ENCODE results near the gene CCDC182.

CCDC182 gene

DNA sequence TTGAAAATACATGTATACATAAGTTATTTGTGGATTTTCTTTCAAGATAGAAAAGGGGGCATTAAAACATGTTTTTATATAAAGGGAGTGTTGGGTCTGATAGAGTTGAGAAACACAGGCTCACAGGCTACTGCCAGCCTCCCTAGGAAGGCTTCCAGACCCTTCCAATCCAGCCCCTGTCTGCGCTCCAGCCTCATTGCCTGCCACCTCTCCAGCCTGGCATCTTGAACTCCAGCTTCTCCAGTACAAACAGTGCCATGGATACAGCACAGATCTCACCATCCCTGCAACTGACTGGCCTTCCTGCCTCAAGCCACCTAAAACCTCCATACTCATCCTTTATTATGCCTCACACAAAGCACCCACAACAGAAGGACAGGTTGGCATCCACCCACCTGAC, 40.7 kb downstream of the CCDC182 start (continued):
- TF ChIP-seq, protein P1, sequence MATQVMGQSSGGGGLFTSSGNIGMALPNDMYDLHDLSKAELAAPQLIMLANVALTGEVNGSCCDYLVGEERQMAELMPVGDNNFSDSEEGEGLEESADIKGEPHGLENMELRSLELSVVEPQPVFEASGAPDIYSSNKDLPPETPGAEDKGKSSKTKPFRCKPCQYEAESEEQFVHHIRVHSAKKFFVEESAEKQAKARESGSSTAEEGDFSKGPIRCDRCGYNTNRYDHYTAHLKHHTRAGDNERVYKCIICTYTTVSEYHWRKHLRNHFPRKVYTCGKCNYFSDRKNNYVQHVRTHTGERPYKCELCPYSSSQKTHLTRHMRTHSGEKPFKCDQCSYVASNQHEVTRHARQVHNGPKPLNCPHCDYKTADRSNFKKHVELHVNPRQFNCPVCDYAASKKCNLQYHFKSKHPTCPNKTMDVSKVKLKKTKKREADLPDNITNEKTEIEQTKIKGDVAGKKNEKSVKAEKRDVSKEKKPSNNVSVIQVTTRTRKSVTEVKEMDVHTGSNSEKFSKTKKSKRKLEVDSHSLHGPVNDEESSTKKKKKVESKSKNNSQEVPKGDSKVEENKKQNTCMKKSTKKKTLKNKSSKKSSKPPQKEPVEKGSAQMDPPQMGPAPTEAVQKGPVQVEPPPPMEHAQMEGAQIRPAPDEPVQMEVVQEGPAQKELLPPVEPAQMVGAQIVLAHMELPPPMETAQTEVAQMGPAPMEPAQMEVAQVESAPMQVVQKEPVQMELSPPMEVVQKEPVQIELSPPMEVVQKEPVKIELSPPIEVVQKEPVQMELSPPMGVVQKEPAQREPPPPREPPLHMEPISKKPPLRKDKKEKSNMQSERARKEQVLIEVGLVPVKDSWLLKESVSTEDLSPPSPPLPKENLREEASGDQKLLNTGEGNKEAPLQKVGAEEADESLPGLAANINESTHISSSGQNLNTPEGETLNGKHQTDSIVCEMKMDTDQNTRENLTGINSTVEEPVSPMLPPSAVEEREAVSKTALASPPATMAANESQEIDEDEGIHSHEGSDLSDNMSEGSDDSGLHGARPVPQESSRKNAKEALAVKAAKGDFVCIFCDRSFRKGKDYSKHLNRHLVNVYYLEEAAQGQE (tag by site-specific recombination; IDR thresholded peaks at IDR 0.05), result no peak
- TF ChIP-seq, protein P2, sequence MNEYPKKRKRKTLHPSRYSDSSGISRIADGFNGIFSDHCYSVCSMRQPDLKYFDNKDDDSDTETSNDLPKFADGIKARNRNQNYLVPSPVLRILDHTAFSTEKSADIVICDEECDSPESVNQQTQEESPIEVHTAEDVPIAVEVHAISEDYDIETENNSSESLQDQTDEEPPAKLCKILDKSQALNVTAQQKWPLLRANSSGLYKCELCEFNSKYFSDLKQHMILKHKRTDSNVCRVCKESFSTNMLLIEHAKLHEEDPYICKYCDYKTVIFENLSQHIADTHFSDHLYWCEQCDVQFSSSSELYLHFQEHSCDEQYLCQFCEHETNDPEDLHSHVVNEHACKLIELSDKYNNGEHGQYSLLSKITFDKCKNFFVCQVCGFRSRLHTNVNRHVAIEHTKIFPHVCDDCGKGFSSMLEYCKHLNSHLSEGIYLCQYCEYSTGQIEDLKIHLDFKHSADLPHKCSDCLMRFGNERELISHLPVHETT (tag by site-specific recombination; IDR thresholded peaks at IDR 0.05), result no peak

DNA sequence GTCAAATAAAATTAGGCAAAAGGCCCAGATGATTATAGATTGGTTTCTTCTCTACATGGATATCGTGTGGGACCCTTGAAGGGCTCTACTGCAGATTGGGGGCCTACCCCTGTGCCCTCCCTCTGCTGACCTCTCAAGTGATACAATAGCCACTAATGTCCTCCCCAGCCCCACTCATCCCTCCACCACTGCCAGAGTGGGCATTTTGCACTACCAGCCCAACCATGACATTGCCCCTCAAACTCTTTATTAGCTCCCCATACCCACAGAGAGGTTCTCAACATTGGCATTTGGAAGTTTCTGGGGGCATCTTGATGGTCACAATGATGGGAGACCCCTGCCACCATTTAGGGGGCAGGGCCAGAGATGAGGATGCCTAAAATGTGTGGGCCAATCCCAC, 41.8 kb downstream of the CCDC182 start:
- no peaks in the 10 kb centered on the region for H3K4me1 ChIP-seq (ENCODE audit: control insufficient read depth, insufficient read depth, low read length)
- no peak overlapping the region for H3K27ac ChIP-seq (ENCODE audit: extremely low read depth, low read depth, low read length)
- H3K36me3 ChIP-seq (ENCODE audit: control insufficient read depth in 2 of 2, insufficient read depth in 1 of 2, low read length in 2 of 2), result no peaks in the 10 kb centered on the region
- POLR2A ChIA-PET, result no interaction called here
- H3K4me3 ChIP-seq (ENCODE audit: low read depth, low read length), result no peak overlapping the region
- CTCF ChIA-PET, result no interaction called here
- no peaks in the 10 kb centered on the region for H3K9me3 ChIP-seq (ENCODE audit: control insufficient read depth, insufficient read depth, low read depth, low read length)
- TF ChIP-seq MZF1 (tag by site-specific recombination; IDR thresholded peaks at IDR 0.05; ENCODE audit: borderline replicate concordance) (no peak), GLIS2 (tag by site-specific recombination; IDR thresholded peaks at IDR 0.05) (no peak), ZNF223 (tag by site-specific recombination; IDR thresholded peaks at IDR 0.05) (no peak), ZNF792 (tag by site-specific recombination; IDR thresholded peaks at IDR 0.05) (no peak)
- TF ChIP-seq, protein P3, sequence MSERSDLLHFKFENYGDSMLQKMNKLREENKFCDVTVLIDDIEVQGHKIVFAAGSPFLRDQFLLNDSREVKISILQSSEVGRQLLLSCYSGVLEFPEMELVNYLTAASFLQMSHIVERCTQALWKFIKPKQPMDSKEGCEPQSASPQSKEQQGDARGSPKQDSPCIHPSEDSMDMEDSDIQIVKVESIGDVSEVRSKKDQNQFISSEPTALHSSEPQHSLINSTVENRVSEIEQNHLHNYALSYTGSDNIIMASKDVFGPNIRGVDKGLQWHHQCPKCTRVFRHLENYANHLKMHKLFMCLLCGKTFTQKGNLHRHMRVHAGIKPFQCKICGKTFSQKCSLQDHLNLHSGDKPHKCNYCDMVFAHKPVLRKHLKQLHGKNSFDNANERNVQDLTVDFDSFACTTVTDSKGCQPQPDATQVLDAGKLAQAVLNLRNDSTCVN (tag by site-specific recombination; optimal IDR thresholded peaks at IDR 0.05), result no peak
- TF ChIP-seq, protein P4, sequence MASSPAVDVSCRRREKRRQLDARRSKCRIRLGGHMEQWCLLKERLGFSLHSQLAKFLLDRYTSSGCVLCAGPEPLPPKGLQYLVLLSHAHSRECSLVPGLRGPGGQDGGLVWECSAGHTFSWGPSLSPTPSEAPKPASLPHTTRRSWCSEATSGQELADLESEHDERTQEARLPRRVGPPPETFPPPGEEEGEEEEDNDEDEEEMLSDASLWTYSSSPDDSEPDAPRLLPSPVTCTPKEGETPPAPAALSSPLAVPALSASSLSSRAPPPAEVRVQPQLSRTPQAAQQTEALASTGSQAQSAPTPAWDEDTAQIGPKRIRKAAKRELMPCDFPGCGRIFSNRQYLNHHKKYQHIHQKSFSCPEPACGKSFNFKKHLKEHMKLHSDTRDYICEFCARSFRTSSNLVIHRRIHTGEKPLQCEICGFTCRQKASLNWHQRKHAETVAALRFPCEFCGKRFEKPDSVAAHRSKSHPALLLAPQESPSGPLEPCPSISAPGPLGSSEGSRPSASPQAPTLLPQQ (tag by site-specific recombination; IDR thresholded peaks at IDR 0.05), result no peak

DNA sequence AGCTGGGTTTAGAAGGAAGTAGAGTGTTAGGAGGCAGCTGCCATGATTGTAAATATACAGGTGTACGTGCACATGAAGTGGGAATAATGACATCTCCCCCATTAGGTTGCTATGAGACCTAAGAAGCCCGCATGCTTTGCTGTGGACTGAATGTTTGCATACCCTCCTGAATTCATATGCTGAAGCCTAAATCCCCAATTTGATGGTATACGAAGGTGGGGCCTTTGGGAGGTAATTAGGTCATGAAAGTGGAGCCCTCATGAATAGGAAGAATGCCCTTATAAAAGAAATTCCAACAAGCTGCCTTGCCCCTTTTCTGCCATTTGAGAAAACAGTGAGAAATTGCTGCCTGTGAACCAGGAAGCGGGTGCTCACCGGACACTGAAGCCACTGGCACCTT, 44.0 kb downstream of the CCDC182 start:
- Histone ChIP-seq H3K27ac (ENCODE audit: extremely low read depth, low read depth, low read length) (no peak overlapping the region), H3K36me3 (ENCODE audit: control insufficient read depth in 2 of 2, insufficient read depth in 1 of 2, low read length in 2 of 2) (no peaks in the 10 kb centered on the region), H3K9me3 (ENCODE audit: control insufficient read depth, insufficient read depth, low read depth, low read length) (no peaks in the 10 kb centered on the region), H3K4me3 (ENCODE audit: low read depth, low read length) (no peak overlapping the region), H3K4me1 (ENCODE audit: control insufficient read depth, insufficient read depth, low read length) (no peaks in the 10 kb centered on the region)
- POLR2A ChIA-PET, result no interaction called here
- CTCF ChIA-PET, result interaction anchor here (0.6 to 2.4 kb wide), 2 partner anchors 29 to 402 kb away, joined by 3 to 8 read pairs; no protein-coding TSS in a partner anchor
- no peak for TF ChIP-seq MYNN (tag by site-specific recombination; IDR thresholded peaks at IDR 0.05; ENCODE audit: borderline replicate concordance)
- no peak for TF ChIP-seq ZNF585B (tag by site-specific recombination; IDR thresholded peaks at IDR 0.05)
- TF ChIP-seq ZNF664 (tag by site-specific recombination; IDR thresholded peaks at IDR 0.05), result no peak
- no peak for TF ChIP-seq PRDM1 (tag by site-specific recombination; IDR thresholded peaks at IDR 0.05)
- no peak for TF ChIP-seq ZNF292 (tag by site-specific recombination; IDR thresholded peaks at IDR 0.05; ENCODE audit: borderline replicate concordance, low read depth)
- TF ChIP-seq, protein P5, sequence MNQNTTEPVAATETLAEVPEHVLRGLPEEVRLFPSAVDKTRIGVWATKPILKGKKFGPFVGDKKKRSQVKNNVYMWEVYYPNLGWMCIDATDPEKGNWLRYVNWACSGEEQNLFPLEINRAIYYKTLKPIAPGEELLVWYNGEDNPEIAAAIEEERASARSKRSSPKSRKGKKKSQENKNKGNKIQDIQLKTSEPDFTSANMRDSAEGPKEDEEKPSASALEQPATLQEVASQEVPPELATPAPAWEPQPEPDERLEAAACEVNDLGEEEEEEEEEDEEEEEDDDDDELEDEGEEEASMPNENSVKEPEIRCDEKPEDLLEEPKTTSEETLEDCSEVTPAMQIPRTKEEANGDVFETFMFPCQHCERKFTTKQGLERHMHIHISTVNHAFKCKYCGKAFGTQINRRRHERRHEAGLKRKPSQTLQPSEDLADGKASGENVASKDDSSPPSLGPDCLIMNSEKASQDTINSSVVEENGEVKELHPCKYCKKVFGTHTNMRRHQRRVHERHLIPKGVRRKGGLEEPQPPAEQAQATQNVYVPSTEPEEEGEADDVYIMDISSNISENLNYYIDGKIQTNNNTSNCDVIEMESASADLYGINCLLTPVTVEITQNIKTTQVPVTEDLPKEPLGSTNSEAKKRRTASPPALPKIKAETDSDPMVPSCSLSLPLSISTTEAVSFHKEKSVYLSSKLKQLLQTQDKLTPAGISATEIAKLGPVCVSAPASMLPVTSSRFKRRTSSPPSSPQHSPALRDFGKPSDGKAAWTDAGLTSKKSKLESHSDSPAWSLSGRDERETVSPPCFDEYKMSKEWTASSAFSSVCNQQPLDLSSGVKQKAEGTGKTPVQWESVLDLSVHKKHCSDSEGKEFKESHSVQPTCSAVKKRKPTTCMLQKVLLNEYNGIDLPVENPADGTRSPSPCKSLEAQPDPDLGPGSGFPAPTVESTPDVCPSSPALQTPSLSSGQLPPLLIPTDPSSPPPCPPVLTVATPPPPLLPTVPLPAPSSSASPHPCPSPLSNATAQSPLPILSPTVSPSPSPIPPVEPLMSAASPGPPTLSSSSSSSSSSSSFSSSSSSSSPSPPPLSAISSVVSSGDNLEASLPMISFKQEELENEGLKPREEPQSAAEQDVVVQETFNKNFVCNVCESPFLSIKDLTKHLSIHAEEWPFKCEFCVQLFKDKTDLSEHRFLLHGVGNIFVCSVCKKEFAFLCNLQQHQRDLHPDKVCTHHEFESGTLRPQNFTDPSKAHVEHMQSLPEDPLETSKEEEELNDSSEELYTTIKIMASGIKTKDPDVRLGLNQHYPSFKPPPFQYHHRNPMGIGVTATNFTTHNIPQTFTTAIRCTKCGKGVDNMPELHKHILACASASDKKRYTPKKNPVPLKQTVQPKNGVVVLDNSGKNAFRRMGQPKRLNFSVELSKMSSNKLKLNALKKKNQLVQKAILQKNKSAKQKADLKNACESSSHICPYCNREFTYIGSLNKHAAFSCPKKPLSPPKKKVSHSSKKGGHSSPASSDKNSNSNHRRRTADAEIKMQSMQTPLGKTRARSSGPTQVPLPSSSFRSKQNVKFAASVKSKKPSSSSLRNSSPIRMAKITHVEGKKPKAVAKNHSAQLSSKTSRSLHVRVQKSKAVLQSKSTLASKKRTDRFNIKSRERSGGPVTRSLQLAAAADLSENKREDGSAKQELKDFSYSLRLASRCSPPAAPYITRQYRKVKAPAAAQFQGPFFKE (tag by site-specific recombination; IDR thresholded peaks at IDR 0.05; ENCODE audit: borderline replicate concordance), result no peak
- no peak for TF ChIP-seq ZNF266 (tag by site-specific recombination; IDR thresholded peaks at IDR 0.05; ENCODE audit: low read depth)
- TF ChIP-seq KLF9 (tag by site-specific recombination; IDR thresholded peaks at IDR 0.05; ENCODE audit: low read depth), result no peak
- no peak for TF ChIP-seq ZNF777 (tag by site-specific recombination; IDR thresholded peaks at IDR 0.05; ENCODE audit: borderline replicate concordance)
